HCT116 (cell line): ENCODE results near the gene NCF2. TPM values are rescaled to one million over a fixed set of nuclear protein-coding genes. Genes with fewer than 3 reads are reported as not detected.

Source experiments
- ATAC-seq: fragments of 200-7000 bp; cut with Tn5 transposase; 2 replicates; pipeline ENCODE4 v1.9.1; 2020; ENCODE audit warnings: mild to moderate bottlenecking, moderate library complexity
- BruUV-seq: library from RNA; stranded (reverse); fragments of 400-500 nt; replicated peaks from 2 replicates; lab custom pipeline; 2021; lab: Mats Ljungman, UMichigan
- CTCF ChIA-PET: fragments of 300-600 bp; sonication (Branson Sonifier 250); formaldehyde crosslinking; loops from one replicate; lab custom pipeline; 2021; ENCODE audit warnings: antibody characterized with exemption; lab: Charles Lee
- POLR2A ChIA-PET: fragments of 300-600, 350-600 bp; sonication (Branson Sonifier 250); formaldehyde crosslinking; loops from one replicate; lab custom pipeline; 2021; ENCODE audit warnings: antibody characterized with exemption; lab: Charles Lee
- RAD21 ChIA-PET, 2 experiments: fragments of 300-600 bp; sonication (Branson Sonifier 250); formaldehyde crosslinking; loops; one replicate each; lab custom pipeline; 2023; ENCODE audit warnings: low total read pairs in 2 of 2; ENCODE audit not compliant: uncharacterized antibody in 2 of 2, unreplicated experiment in 2 of 2, low non-redundant PET in 1 of 2; lab: Charles Lee
- DNase-seq: peaks from one replicate; pipeline ENCODE4 v3.0.0-alpha.2; 2010; ENCODE audit warnings: low read depth, low spot score
- H2AFZ ChIP-seq: fragments of 200-600 bp; shearing (Covaris generic), sonication (generic); 2 replicates; pipeline ENCODE4 v1.6.1; 2017; ENCODE audit warnings: low read depth, mixed run types, mixed read lengths, antibody characterized with exemption, low read length; ENCODE audit not compliant: poor library complexity, severe bottlenecking
- H3K27ac ChIP-seq: 2 replicates; pipeline ENCODE4 v1.5.1; 2012; ENCODE audit warnings: low read depth, low read length
- H3K27me3 ChIP-seq: fragments of 200-600 bp; sonication (generic); 2 replicates; pipeline ENCODE4 v1.6.1; 2016; ENCODE audit warnings: mixed run types, low read length, mixed read lengths; ENCODE audit not compliant: insufficient read depth
- H3K36me3 ChIP-seq, 2 experiments: fragments of 200-500 bp in 1 of 2; fragments of 200-600 bp in 1 of 2; sonication (Bioruptor generic) in 1 of 2; sonication (generic) in 1 of 2; 2 replicates each; pipeline versions ENCODE4 v1.5.1 to v1.6.1; 2014 to 2016; ENCODE audit warnings: low read length in 2 of 2, inconsistent platforms in 1 of 2, mixed read lengths in 1 of 2, mixed run types in 1 of 2; ENCODE audit not compliant: insufficient read depth in 2 of 2, control insufficient read depth in 1 of 2
- H3K4me1 ChIP-seq, 2 experiments: fragments of 200-600 bp in 1 of 2; sonication (generic) in 1 of 2; 2 replicates each; pipeline versions ENCODE4 v1.5.1 to v1.6.1; 2012 to 2017; ENCODE audit warnings: low read length in 2 of 2, inconsistent platforms in 1 of 2, mild to moderate bottlenecking in 1 of 2, mixed read lengths in 1 of 2, mixed run types in 1 of 2, moderate library complexity in 1 of 2; ENCODE audit not compliant: insufficient read depth in 2 of 2, control insufficient read depth in 1 of 2
- H3K4me2 ChIP-seq: fragments of 200-600 bp; sonication (generic); 2 replicates; pipeline ENCODE4 v1.6.1; 2017; ENCODE audit warnings: mixed run types, low read length, mixed read lengths
- H3K4me3 ChIP-seq, 2 experiments: fragments of 200-600 bp in 1 of 2; sonication (generic) in 1 of 2; replicated peaks in 1 of 2; 2 replicates each; pipeline ENCODE4 v1.5.1; 2011 to 2016; ENCODE audit warnings: low read length in 2 of 2, control low read depth in 1 of 2, low read depth in 1 of 2, mild to moderate bottlenecking in 1 of 2, mixed read lengths in 1 of 2, mixed run types in 1 of 2
- H3K79me2 ChIP-seq: fragments of 200-600 bp; sonication (generic); 2 replicates; pipeline ENCODE4 v1.6.1; 2017; ENCODE audit warnings: mild to moderate bottlenecking, mixed run types, low read length, moderate library complexity, mixed read lengths; ENCODE audit not compliant: insufficient read depth
- H3K9ac ChIP-seq: fragments of 200-600 bp; sonication (generic); 2 replicates; pipeline ENCODE4 v1.6.1; 2016; ENCODE audit warnings: low read length, mixed read lengths
- H3K9me2 ChIP-seq: fragments of 200-600 bp; sonication (generic), shearing (Covaris generic); 2 replicates; pipeline ENCODE4 v1.6.1; 2017; ENCODE audit warnings: mixed run types, mild to moderate bottlenecking, moderate library complexity; ENCODE audit not compliant: insufficient read depth
- H3K9me3 ChIP-seq, 2 experiments: fragments of 200-500 bp in 1 of 2; fragments of 200-600 bp in 1 of 2; sonication (Bioruptor generic) in 1 of 2; sonication (generic) in 1 of 2; 2 replicates each; pipeline ENCODE4 v1.6.1; 2014 to 2017; ENCODE audit warnings: low read length in 2 of 2, mixed read lengths in 2 of 2, inconsistent platforms in 1 of 2, low read depth in 1 of 2, mild to moderate bottlenecking in 1 of 2, mixed run types in 1 of 2, moderate library complexity in 1 of 2; ENCODE audit not compliant: control insufficient read depth in 1 of 2, insufficient read depth in 1 of 2
- H4K20me1 ChIP-seq: fragments of 200-600 bp; sonication (generic), shearing (Covaris generic); 2 replicates; pipeline ENCODE4 v1.6.1; 2017; ENCODE audit warnings: mixed run types, mild to moderate bottlenecking, moderate library complexity; ENCODE audit not compliant: insufficient read depth
- CEBPB ChIP-seq: IDR thresholded peaks from 2 replicates; pipeline ENCODE4 v1.6.1; 2012; ENCODE audit warnings: low read depth
- ELF1 ChIP-seq: IDR thresholded peaks from 2 replicates; pipeline ENCODE4 v1.6.1; 2012; ENCODE audit warnings: low read depth, borderline replicate concordance
- EZH2 ChIP-seq: fragments of 200-600 bp; sonication (generic); IDR thresholded peaks from 2 replicates; pipeline ENCODE4 v1.6.1; 2017; ENCODE audit warnings: antibody characterized with exemption, mixed run types
- EZH2phosphoT487 ChIP-seq: fragments of 200-600 bp; IDR thresholded peaks from 2 replicates; pipeline ENCODE4 v1.6.1; 2018; ENCODE audit warnings: antibody characterized with exemption, borderline replicate concordance
- FOSL1 ChIP-seq: IDR thresholded peaks from 2 replicates; pipeline ENCODE4 v1.6.1; 2012; ENCODE audit warnings: low read depth
- JUND ChIP-seq: IDR thresholded peaks from 2 replicates; pipeline ENCODE4 v1.6.1; 2012
- MAX ChIP-seq: IDR thresholded peaks from 2 replicates; pipeline ENCODE4 v1.6.1; 2012
- POLR2AphosphoS5 ChIP-seq: IDR thresholded peaks from 2 replicates; pipeline ENCODE4 v1.6.1; 2011; ENCODE audit warnings: mild to moderate bottlenecking, low read depth, low read length, moderate library complexity
- RAD21 ChIP-seq: IDR thresholded peaks from 2 replicates; pipeline ENCODE4 v1.6.1; 2012; ENCODE audit warnings: low read depth, mild to moderate bottlenecking
- SIN3A ChIP-seq: IDR thresholded peaks from 2 replicates; pipeline ENCODE4 v1.6.1; 2012; ENCODE audit warnings: low read depth
- SP1 ChIP-seq: IDR thresholded peaks from 2 replicates; pipeline ENCODE4 v1.6.1; 2012; ENCODE audit warnings: low read depth
- SRF ChIP-seq: IDR thresholded peaks from 2 replicates; pipeline ENCODE4 v1.6.1; 2012; ENCODE audit warnings: low read depth
- TCF7L2 ChIP-seq: IDR thresholded peaks from 2 replicates; pipeline ENCODE4 v1.7.0; 2011; ENCODE audit warnings: borderline replicate concordance, inconsistent platforms; ENCODE audit not compliant: insufficient read depth, insufficient read length; ENCODE audit errors: extremely low read depth
- YY1 ChIP-seq: IDR thresholded peaks from 2 replicates; pipeline ENCODE4 v1.6.1; 2011; ENCODE audit warnings: low read length, low read depth, moderate library complexity, mild to moderate bottlenecking; ENCODE audit not compliant: insufficient replicate concordance; ENCODE audit errors: extremely low read depth
- ZBTB33 ChIP-seq: IDR thresholded peaks from 2 replicates; pipeline ENCODE4 v1.6.1; 2011; ENCODE audit warnings: mild to moderate bottlenecking, low read length, moderate library complexity; ENCODE audit not compliant: insufficient replicate concordance; ENCODE audit errors: extremely low read depth
- ZNF274 ChIP-seq: fragments of 200-500 bp; sonication (Bioruptor generic); IDR thresholded peaks from 2 replicates; pipeline ENCODE4 v1.6.1; 2014; ENCODE audit warnings: mild to moderate bottlenecking, low read depth, low read length, inconsistent platforms
- intact Hi-C: fragments of 100-400 bp; cut with micrococcal nuclease; formaldehyde crosslinking; loops from 2 replicates; pipeline ENCODE4 v1.10.0; 2022
- total RNA-seq: library from RNA; stranded (reverse); gene quantifications from one replicate; pipeline ENCODE4 v1.2.1, GENCODE V29; 2021; ENCODE audit not compliant: unreplicated experiment

The NCF2 gene
- total RNA-seq, 1 experiment from 2014 or later = 0.25 TPM

- H3K9ac ChIP-seq = no peak overlapping the region
- POLR2A ChIA-PET = no interaction called here
- CTCF ChIA-PET = no interaction called here
- no peak overlapping the region for H2AFZ ChIP-seq
- H3K4me1 ChIP-seq = no peaks in the 10 kb centered on the region
- no TSS peak for BruUV-seq
- H3K79me2 ChIP-seq = no peaks in the 10 kb centered on the region
- H3K4me3 ChIP-seq = no peak overlapping the region
- H4K20me1 ChIP-seq = no peaks in the 10 kb centered on the region
- 0 out of 4 replicates have a peak, but pooled peaks cover 0 to 4% of the 10 kb centered on the region in 2 experiments for H3K36me3 ChIP-seq
- intact Hi-C loops = no loop called here
- no peak for TF ChIP-seq FOSL1
- no peak for TF ChIP-seq RAD21
- no peak for TF ChIP-seq JUND
- no peak for TF ChIP-seq YY1
- TF ChIP-seq TCF7L2 = no peak
- no peak for TF ChIP-seq EZH2phosphoT487
- no peak for TF ChIP-seq SRF
- no peak for TF ChIP-seq MAX
- TF ChIP-seq ELF1 = no peak
- TF ChIP-seq POLR2AphosphoS5 = no peak
- no peak for TF ChIP-seq EZH2
- TF ChIP-seq ZBTB33 = no peak
- TF ChIP-seq SP1 = no peak
- TF ChIP-seq CEBPB = no peak
- no peak for TF ChIP-seq SIN3A
- TF ChIP-seq ZNF274 = no peak
- TF ChIP-seq, all 23 proteins: peak for 0
- no peak for DNase-seq
- no peak overlapping the region for H3K27ac ChIP-seq
- no peaks in the 10 kb centered on the region for H3K27me3 ChIP-seq
- H3K4me2 ChIP-seq = no peak overlapping the region
- no peaks in the 10 kb centered on the region for H3K9me3 ChIP-seq
- RAD21 ChIA-PET = no interaction called here
- H3K9me2 ChIP-seq = no peaks in the 10 kb centered on the region
- no peak for ATAC-seq
Observed at GRCh38 chr1:183559061-183559460, 31.2 kb downstream of the NCF2 start.
